Neural cell (in vitro differentiated cells): ENCODE data around the gene MTCL1. TPM values are rescaled to one million over a fixed set of nuclear protein-coding genes. Genes with fewer than 3 reads are reported as not detected.

Experiments
- H2AFZ ChIP-seq: fragments of 200-600, 300-800 bp; sonication (generic), shearing (Covaris generic); 2 replicates; pipeline ENCODE4 v1.6.0; 2014; ENCODE audit warnings: low read depth, mild to moderate bottlenecking, antibody characterized with exemption, low read length, moderate library complexity
- H3F3A ChIP-seq: fragments of 200-600 bp; shearing (Covaris generic); 2 replicates; pipeline ENCODE4 v1.6.1; 2016; ENCODE audit warnings: mild to moderate bottlenecking, moderate library complexity, mixed read lengths, antibody characterized with exemption, low read length; ENCODE audit not compliant: insufficient read depth, poor library complexity, severe bottlenecking
- H3K27ac ChIP-seq: fragments of 200-600, 300-800 bp; sonication (generic), shearing (Covaris generic); 2 replicates; pipeline ENCODE4 v1.5.1; 2014; ENCODE audit warnings: mild to moderate bottlenecking, low read length, moderate library complexity
- H3K27me3 ChIP-seq: fragments of 300-800, 200-600 bp; sonication (generic), shearing (Covaris generic); 2 replicates; pipeline ENCODE4 v1.6.0; 2014; ENCODE audit warnings: mild to moderate bottlenecking, low read depth, low read length, moderate library complexity; ENCODE audit not compliant: insufficient read depth
- H3K36me3 ChIP-seq: fragments of 300-800, 200-600 bp; sonication (generic), shearing (Covaris generic); 2 replicates; pipeline ENCODE4 v1.5.1; 2014; ENCODE audit warnings: mild to moderate bottlenecking, antibody characterized with exemption, low read length, moderate library complexity; ENCODE audit not compliant: insufficient read depth
- H3K4me2 ChIP-seq: fragments of 300-800, 200-600 bp; sonication (generic), shearing (Covaris generic); 2 replicates; pipeline ENCODE4 v1.6.0; 2014; ENCODE audit warnings: mild to moderate bottlenecking, low read length
- H3K4me3 ChIP-seq: fragments of 300-800, 200-600 bp; sonication (generic), shearing (Covaris generic); 2 replicates; pipeline ENCODE4 v1.5.1; 2014; ENCODE audit warnings: mild to moderate bottlenecking, low read length, moderate library complexity
- H3K79me2 ChIP-seq: fragments of 200-600 bp; shearing (Covaris generic); replicated peaks from 2 replicates; pipeline ENCODE4 v1.6.0; 2014; ENCODE audit warnings: mild to moderate bottlenecking, low read length, moderate library complexity; ENCODE audit not compliant: insufficient read depth
- H3K9ac ChIP-seq: fragments of 300-800, 200-600 bp; sonication (generic), shearing (Covaris generic); 2 replicates; pipeline ENCODE4 v1.6.1; 2016; ENCODE audit warnings: mild to moderate bottlenecking, low read length, mixed read lengths
- H3K9me2 ChIP-seq: fragments of 200-600 bp; shearing (Covaris generic); 2 replicates; pipeline ENCODE4 v1.6.1; 2016; ENCODE audit warnings: mild to moderate bottlenecking, low read length, mixed read lengths; ENCODE audit not compliant: insufficient read depth
- H3K9me3 ChIP-seq: fragments of 200-600, 300-800 bp; sonication (generic), shearing (Covaris generic); 2 replicates; pipeline ENCODE4 v1.6.1; 2016; ENCODE audit warnings: mild to moderate bottlenecking, mixed run types, low read length, moderate library complexity, mixed read lengths
- H4K20me1 ChIP-seq: fragments of 200-600 bp; shearing (Covaris generic); 2 replicates; pipeline ENCODE4 v1.6.1; 2016; ENCODE audit warnings: mild to moderate bottlenecking, mixed run types; ENCODE audit not compliant: insufficient read depth
- EP300 ChIP-seq: fragments of 450-650 bp; conservative IDR thresholded peaks from 2 replicates; pipeline ENCODE4 v1.6.1; 2014; ENCODE audit warnings: antibody characterized with exemption, mild to moderate bottlenecking, moderate library complexity; ENCODE audit not compliant: poor library complexity, severe bottlenecking
- EZH2 ChIP-seq: fragments of 200-600, 300-800 bp; shearing (Covaris generic), sonication (generic); IDR thresholded peaks from 2 replicates; pipeline ENCODE4 v1.6.1; 2014; ENCODE audit warnings: antibody characterized with exemption, low read length, borderline replicate concordance, mild to moderate bottlenecking; ENCODE audit not compliant: insufficient read depth, poor library complexity, severe bottlenecking
- MXI1 ChIP-seq: fragments of 450-650 bp; conservative IDR thresholded peaks from 2 replicates; pipeline ENCODE4 v1.6.1; 2014; ENCODE audit warnings: antibody characterized with exemption, mild to moderate bottlenecking; ENCODE audit not compliant: poor library complexity, severe bottlenecking
- POLR2AphosphoS5 ChIP-seq: IDR thresholded peaks from 2 replicates; pipeline ENCODE4 v1.6.1; 2012
- RAD21 ChIP-seq: fragments of 450-650 bp; conservative IDR thresholded peaks from 2 replicates; pipeline ENCODE4 v1.6.1; 2014; ENCODE audit warnings: antibody characterized with exemption, mild to moderate bottlenecking, moderate library complexity
- REST ChIP-seq: IDR thresholded peaks from 2 replicates; pipeline ENCODE4 v1.6.1; 2012; ENCODE audit warnings: borderline replicate concordance
- SMC3 ChIP-seq: fragments of 450-650 bp; conservative IDR thresholded peaks from 2 replicates; pipeline ENCODE4 v1.6.1; 2014; ENCODE audit warnings: antibody characterized with exemption, mild to moderate bottlenecking, moderate library complexity; ENCODE audit not compliant: poor library complexity
- TAF1 ChIP-seq: IDR thresholded peaks from 2 replicates; pipeline ENCODE4 v1.6.1; 2012; ENCODE audit warnings: low read depth
- polyA plus RNA-seq: library from polyadenylated mRNA; depleted of rRNA; stranded (reverse); fragments of >200 nt; gene quantifications from 2 replicates; pipeline ENCODE4 v1.2.3, GENCODE V29; 2014

Gene MTCL1
- polyA plus RNA-seq, 1 donor from 2014 or later, result 20.8 TPM

GRCh38 chr18:8669571-8669970 lies 35.8 kb upstream of the MTCL1 start:
- H3K9ac ChIP-seq, result no peak overlapping the region
- no peak overlapping the region for H3K4me3 ChIP-seq
- H3K9me3 ChIP-seq, result no peaks in the 10 kb centered on the region
- H3K27me3 ChIP-seq, result no peaks in the 10 kb centered on the region
- H3K36me3 ChIP-seq, result no peaks in the 10 kb centered on the region
- no peaks in the 10 kb centered on the region for H3K9me2 ChIP-seq
- no peak overlapping the region for H3K4me2 ChIP-seq
- no peaks in the 10 kb centered on the region for H4K20me1 ChIP-seq
- H3K27ac ChIP-seq, result no peak overlapping the region
- H2AFZ ChIP-seq, result no peak overlapping the region
- H3F3A ChIP-seq, result no peaks in the 10 kb centered on the region
- TF ChIP-seq SMC3, result no peak
- TF ChIP-seq REST, result no peak
- no peak for TF ChIP-seq POLR2AphosphoS5
- no peak for TF ChIP-seq EP300
- TF ChIP-seq MXI1, result no peak
- TF ChIP-seq EZH2, result no peak
- TF ChIP-seq TAF1, result no peak
- H3K79me2 ChIP-seq, result no peaks in the 10 kb centered on the region

- Histone ChIP-seq H3F3A (no peaks in the 10 kb centered on the region), H3K4me2 (no peak overlapping the region), H3K27me3 (no peaks in the 10 kb centered on the region), H3K27ac (no peak overlapping the region), H3K36me3 (no peaks in the 10 kb centered on the region), H3K79me2 (no peaks in the 10 kb centered on the region), H4K20me1 (no peaks in the 10 kb centered on the region), H3K9me2 (no peaks in the 10 kb centered on the region), H3K4me3 (no peak overlapping the region), H2AFZ (no peak overlapping the region), H3K9me3 (no peaks in the 10 kb centered on the region), H3K9ac (no peak overlapping the region)
- TF ChIP-seq TAF1 (no peak), SMC3 (no peak), MXI1 (no peak), REST (no peak), EZH2 (no peak), RAD21 (no peak)
Measured at GRCh38 chr18:8673256-8674209, 31.8 kb upstream of the MTCL1 start.
